K562 treated with DMSO at 1 percent for 48 hours (cell line): ENCODE data around the gene PI3. TPM values are rescaled to one million over a fixed set of nuclear protein-coding genes. Genes with fewer than 3 reads are reported as not detected.

Source experiments
- total RNA-seq: library from RNA; unstranded; fragments of 300-600 nt; gene quantifications from 2 replicates; pipeline ENCODE4 v1.2.3, GENCODE V29; 2022; ENCODE audit warnings: low replicate concordance; ENCODE audit errors: extremely low read depth

PI3 gene, protein sequence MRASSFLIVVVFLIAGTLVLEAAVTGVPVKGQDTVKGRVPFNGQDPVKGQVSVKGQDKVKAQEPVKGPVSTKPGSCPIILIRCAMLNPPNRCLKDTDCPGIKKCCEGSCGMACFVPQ
- not detected in 2 replicates for total RNA-seq

DNA sequence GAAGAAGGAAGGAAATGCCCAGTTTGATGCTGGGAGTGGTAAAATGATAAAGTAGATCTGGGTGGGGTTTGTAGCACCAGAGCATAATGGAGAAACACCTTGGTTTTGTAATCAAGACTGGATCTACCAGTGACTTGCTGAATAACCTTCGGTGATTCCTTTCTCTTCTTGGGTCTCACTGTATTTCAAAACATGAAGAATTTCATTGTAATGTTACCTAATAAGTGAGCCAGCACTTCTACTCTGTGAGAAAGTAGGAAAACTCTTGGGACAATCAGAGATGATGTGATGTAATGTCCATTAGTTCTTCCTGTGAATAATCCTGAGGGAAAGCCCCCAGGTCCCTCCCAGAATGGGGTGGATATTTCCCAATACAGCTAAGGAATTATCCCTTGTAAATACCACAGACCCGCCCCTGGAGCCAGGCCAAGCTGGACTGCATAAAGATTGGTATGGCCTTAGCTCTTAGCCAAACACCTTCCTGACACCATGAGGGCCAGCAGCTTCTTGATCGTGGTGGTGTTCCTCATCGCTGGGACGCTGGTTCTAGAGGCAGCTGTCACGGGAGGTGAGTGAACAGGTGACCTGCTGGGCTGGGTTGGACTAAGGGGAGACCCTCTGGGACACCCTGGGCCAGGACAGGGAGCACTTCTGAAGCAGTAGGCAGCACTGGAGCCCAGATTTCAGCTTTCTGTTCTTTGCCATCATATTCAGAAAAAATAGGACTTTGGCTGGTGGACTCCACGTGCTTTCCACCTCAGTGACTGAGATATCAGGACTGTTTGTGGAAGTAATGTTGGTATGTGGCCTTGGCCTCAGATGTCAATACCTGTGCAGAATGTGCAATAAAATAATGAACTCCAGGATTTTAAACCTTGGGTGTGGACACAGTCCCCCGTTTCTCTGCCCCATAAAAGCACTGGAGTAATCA, at the start of gene PI3:
TSS of gene PI3 (plus strand) at position 469 of the 931 bp plus-strand sequence. CDS start at position 490, 21 bp downstream.

DNA sequence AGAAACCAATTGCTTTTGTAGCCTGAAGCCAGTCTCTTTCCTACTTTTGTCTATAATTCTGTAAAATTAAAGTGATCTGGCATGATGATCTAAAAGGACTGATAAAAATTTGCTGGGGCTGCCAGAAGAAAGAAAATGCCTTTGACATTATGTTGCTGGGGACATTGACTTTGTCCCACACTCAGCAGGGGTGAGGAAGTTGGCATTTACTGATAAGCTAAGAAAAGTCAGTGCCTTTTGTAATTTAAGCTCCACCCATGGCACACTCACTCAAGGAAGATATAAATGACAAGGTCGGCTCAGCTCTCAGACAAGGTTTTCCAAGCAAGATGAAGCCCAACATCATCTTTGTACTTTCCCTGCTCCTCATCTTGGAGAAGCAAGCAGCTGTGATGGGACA, 32.0 kb downstream of the PI3 start, which contains the start of gene SEMG1:
TSS of gene SEMG1 (plus strand) at position 309 of the 400 bp plus-strand sequence. CDS start at position 330, 21 bp downstream.

DNA sequence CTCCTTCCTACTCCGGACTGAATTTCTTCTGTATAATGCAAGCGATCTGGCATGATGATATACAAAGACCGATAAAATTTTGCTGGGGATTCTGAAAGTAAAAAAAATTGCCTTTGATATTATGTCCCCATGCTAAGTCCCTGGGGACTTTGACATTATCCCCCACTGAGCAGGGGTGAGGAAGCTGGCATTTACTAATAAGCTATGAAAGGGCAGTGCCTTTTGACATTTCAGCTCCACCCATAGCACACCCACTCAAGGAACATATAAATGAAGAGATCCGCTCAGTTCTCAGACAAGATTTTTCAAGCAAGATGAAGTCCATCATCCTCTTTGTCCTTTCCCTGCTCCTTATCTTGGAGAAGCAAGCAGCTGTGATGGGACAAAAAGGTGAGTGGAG, 46.4 kb downstream of the PI3 start, which contains the start of gene SEMG2:
TSS of gene SEMG2 (plus strand) at position 298 of the 400 bp plus-strand sequence. CDS start at position 315, 17 bp downstream.

Other genes starting within 250 kb of the PI3 start
- not detected in 2 replicates for gene TOMM34, start 214.5 kb upstream of the PI3 start, total RNA-seq
- not detected in 2 replicates for gene STK4, start 208.4 kb upstream of the PI3 start, total RNA-seq
- gene KCNS1, start 73.8 kb upstream of the PI3 start, total RNA-seq: not detected in 2 replicates
- gene WFDC5, start 59.7 kb upstream of the PI3 start, total RNA-seq: not detected in 2 replicates
- gene WFDC12, start 50.4 kb upstream of the PI3 start, total RNA-seq: not detected in 2 replicates
- gene SEMG1, start 32.1 kb downstream of the PI3 start, total RNA-seq: not detected in 2 replicates
- gene SEMG2, start 46.5 kb downstream of the PI3 start, total RNA-seq: not detected in 2 replicates
- not detected in 2 replicates for gene SLPI, start 79.7 kb downstream of the PI3 start, total RNA-seq
- not detected in 2 replicates for gene RBPJL, start 131.9 kb downstream of the PI3 start, total RNA-seq
- not detected in 2 replicates for gene MATN4, start 133.4 kb downstream of the PI3 start, total RNA-seq
- not detected in 2 replicates for gene SDC4, start 173.5 kb downstream of the PI3 start, total RNA-seq
- not detected in 2 replicates for gene SYS1, start 188.3 kb downstream of the PI3 start, total RNA-seq
- not detected in 2 replicates for gene TP53TG5, start 203.4 kb downstream of the PI3 start, total RNA-seq
- not detected in 2 replicates for gene DBNDD2, start 233.4 kb downstream of the PI3 start, total RNA-seq
- gene PIGT, start 241.2 kb downstream of the PI3 start, total RNA-seq: not detected in 2 replicates